ENCODE measurements around the gene GMPPA.

GMPPA gene

GRCh38 chr2:219551441-219552381 lies 53.0 kb downstream of the GMPPA start:
- H3K36me3 Mint-ChIP-seq (ENCODE audit: low read depth) = no peaks in the 10 kb centered on the region
- H3K4me3 Mint-ChIP-seq = peak overlapping the region; percentile 66
- no peak for DNase-seq
- H3K27ac Mint-ChIP-seq = no peak overlapping the region
- H3K9me3 Mint-ChIP-seq = no peaks in the 10 kb centered on the region
- peaks cover 61% of the 10 kb centered on the region for H3K27me3 Mint-ChIP-seq
- H3K4me1 Mint-ChIP-seq (ENCODE audit: low read depth) = peaks cover 10% of the 10 kb centered on the region

GRCh38 chr2:219552382-219553167 lies 53.9 kb downstream of the GMPPA start:
- no peak overlapping the region for H3K27ac Mint-ChIP-seq

GRCh38 chr2:219553168-219553417 lies 54.4 kb downstream of the GMPPA start:
- H3K36me3 Mint-ChIP-seq (ENCODE audit: low read depth) = no peaks in the 10 kb centered on the region
- DNase-seq = no peak
- H3K9me3 Mint-ChIP-seq = no peaks in the 10 kb centered on the region
- peaks cover 56% of the 10 kb centered on the region for H3K27me3 Mint-ChIP-seq
- peaks cover 10% of the 10 kb centered on the region for H3K4me1 Mint-ChIP-seq (ENCODE audit: low read depth)
- H3K27ac Mint-ChIP-seq = no peak overlapping the region
- no peak overlapping the region for H3K4me3 Mint-ChIP-seq

More at GRCh38 chr2:219552382-219553167, 53.9 kb downstream of the GMPPA start:
- H3K36me3 Mint-ChIP-seq (ENCODE audit: low read depth) = no peaks in the 10 kb centered on the region
- peak; percentile 92 for DNase-seq
- peaks cover 56% of the 10 kb centered on the region for H3K27me3 Mint-ChIP-seq
- peaks cover 10% of the 10 kb centered on the region for H3K4me1 Mint-ChIP-seq (ENCODE audit: low read depth)
- peak overlapping the region; percentile 66 for H3K4me3 Mint-ChIP-seq
- H3K9me3 Mint-ChIP-seq = no peaks in the 10 kb centered on the region

- Mint-ChIP-seq H3K27ac (no peak overlapping the region), H3K4me1 (ENCODE audit: low read depth) (peaks cover 10% of the 10 kb centered on the region), H3K9me3 (no peaks in the 10 kb centered on the region), H3K4me3 (no peak overlapping the region), H3K27me3 (peaks cover 56% of the 10 kb centered on the region), H3K36me3 (ENCODE audit: low read depth) (no peaks in the 10 kb centered on the region)
- no peak for DNase-seq
Observed at GRCh38 chr2:219553463-219553963, 54.8 kb downstream of the GMPPA start.

GRCh38 chr2:219554350-219554749 lies 55.7 kb downstream of the GMPPA start:
- Mint-ChIP-seq H3K27me3 (peaks cover 58% of the 10 kb centered on the region), H3K4me1 (ENCODE audit: low read depth) (peaks cover 10% of the 10 kb centered on the region), H3K27ac (no peak overlapping the region), H3K4me3 (no peak overlapping the region), H3K9me3 (no peaks in the 10 kb centered on the region), H3K36me3 (ENCODE audit: low read depth) (no peaks in the 10 kb centered on the region)
- DNase-seq = no peak

- H3K27ac Mint-ChIP-seq = no peak overlapping the region
- no peaks in the 10 kb centered on the region for H3K9me3 Mint-ChIP-seq
- H3K27me3 Mint-ChIP-seq = peaks cover 52% of the 10 kb centered on the region
- no peaks in the 10 kb centered on the region for H3K36me3 Mint-ChIP-seq (ENCODE audit: low read depth)
- DNase-seq = no peak
- no peak overlapping the region for H3K4me3 Mint-ChIP-seq
- H3K4me1 Mint-ChIP-seq (ENCODE audit: low read depth) = peaks cover 9% of the 10 kb centered on the region
Observed at GRCh38 chr2:219555956-219556355, 57.3 kb downstream of the GMPPA start.

- DNase-seq = no peak
Observed at GRCh38 chr2:219556413-219556812, 57.7 kb downstream of the GMPPA start.

More at GRCh38 chr2:219556413-219556812, 57.7 kb downstream of the GMPPA start:
- no peak overlapping the region for H3K4me3 Mint-ChIP-seq
- H3K27me3 Mint-ChIP-seq = peaks cover 53% of the 10 kb centered on the region
- H3K4me1 Mint-ChIP-seq (ENCODE audit: low read depth) = peaks cover 8% of the 10 kb centered on the region
- H3K27ac Mint-ChIP-seq = no peak overlapping the region
- H3K9me3 Mint-ChIP-seq = no peaks in the 10 kb centered on the region
- H3K36me3 Mint-ChIP-seq (ENCODE audit: low read depth) = no peaks in the 10 kb centered on the region
